Vagina (tissue), 2 donors: ENCODE measurements around the gene LAG3.

ENCODE experiments used
- POLR2A ChIP-seq, 2 donors: fragments of 450-650 bp; IDR thresholded peaks; one replicate each; pipeline ENCODE4 v1.6.1; 2017; ENCODE audit warnings: antibody characterized with exemption in 2 of 2, mild to moderate bottlenecking in 2 of 2, moderate library complexity in 2 of 2
- POLR2AphosphoS5 ChIP-seq, 2 donors: sonication (generic); formaldehyde crosslinking; IDR thresholded peaks; one replicate each; pipeline ENCODE4 v1.9.0; 2017; ENCODE audit warnings: antibody characterized with exemption in 2 of 2, mild to moderate bottlenecking in 2 of 2, low read depth in 1 of 2; ENCODE audit not compliant: insufficient read depth in 1 of 2
- TF ChIP-seq, protein P1 (sequence below), 3 experiments: fragments of 450-650 bp in 2 of 3; fragments of 200-600 bp in 1 of 3; sonication (generic) in 1 of 3; IDR thresholded peaks; one replicate each; pipeline ENCODE4 v1.5.1; 2017 to 2019; ENCODE audit warnings: antibody characterized with exemption in 3 of 3, mild to moderate bottlenecking in 2 of 3, moderate library complexity in 2 of 3

DNA sequence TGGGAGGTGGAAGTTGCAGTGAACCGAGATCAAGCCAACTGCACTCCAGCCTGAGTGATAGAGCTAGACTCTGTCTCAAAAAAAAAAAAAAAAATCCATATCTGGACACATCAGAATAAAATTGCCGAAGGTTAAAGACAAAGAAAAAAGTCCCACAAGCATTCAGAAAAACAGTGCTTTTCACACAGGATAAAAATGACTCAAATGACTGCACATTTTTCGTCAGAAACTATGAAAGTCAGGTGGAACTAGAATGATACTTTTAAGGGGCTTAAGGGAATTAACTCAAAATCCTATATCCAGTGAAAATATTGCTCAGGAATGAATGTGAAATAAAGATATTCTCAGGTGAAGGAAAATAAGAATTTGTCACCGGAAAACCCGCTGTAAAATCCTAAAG lies 35.6 kb upstream of the LAG3 start:
- TF ChIP-seq POLR2A (IDR thresholded peaks at IDR 0.05) (no peak), POLR2AphosphoS5 (IDR thresholded peaks at IDR 0.05; ENCODE audit: insufficient read depth in 1 of 2, low read depth in 1 of 2) (no peak)
- TF ChIP-seq, protein P1, sequence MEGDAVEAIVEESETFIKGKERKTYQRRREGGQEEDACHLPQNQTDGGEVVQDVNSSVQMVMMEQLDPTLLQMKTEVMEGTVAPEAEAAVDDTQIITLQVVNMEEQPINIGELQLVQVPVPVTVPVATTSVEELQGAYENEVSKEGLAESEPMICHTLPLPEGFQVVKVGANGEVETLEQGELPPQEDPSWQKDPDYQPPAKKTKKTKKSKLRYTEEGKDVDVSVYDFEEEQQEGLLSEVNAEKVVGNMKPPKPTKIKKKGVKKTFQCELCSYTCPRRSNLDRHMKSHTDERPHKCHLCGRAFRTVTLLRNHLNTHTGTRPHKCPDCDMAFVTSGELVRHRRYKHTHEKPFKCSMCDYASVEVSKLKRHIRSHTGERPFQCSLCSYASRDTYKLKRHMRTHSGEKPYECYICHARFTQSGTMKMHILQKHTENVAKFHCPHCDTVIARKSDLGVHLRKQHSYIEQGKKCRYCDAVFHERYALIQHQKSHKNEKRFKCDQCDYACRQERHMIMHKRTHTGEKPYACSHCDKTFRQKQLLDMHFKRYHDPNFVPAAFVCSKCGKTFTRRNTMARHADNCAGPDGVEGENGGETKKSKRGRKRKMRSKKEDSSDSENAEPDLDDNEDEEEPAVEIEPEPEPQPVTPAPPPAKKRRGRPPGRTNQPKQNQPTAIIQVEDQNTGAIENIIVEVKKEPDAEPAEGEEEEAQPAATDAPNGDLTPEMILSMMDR (IDR thresholded peaks at IDR 0.05): no peak
